Colonic mucosa (tissue), 4 donors: ENCODE measurements around the gene CFAP251. TPM values are rescaled to one million over a fixed set of nuclear protein-coding genes. Genes with fewer than 3 reads are reported as not detected.

Experiments
- DNase-seq: peaks from one replicate; pipeline ENCODE4 v3.0.0-alpha.2; 2020
- H3K27ac ChIP-seq: fragments of 200-600 bp; one replicate; pipeline ENCODE4 v1.8.0; 2021
- H3K27me3 ChIP-seq: fragments of 200-600 bp; one replicate; pipeline ENCODE4 v1.8.0; 2021
- H3K36me3 ChIP-seq: fragments of 200-600 bp; one replicate; pipeline ENCODE4 v1.8.0; 2021
- H3K4me1 ChIP-seq: fragments of 200-600 bp; one replicate; pipeline ENCODE4 v1.8.0; 2021; ENCODE audit warnings: mild to moderate bottlenecking
- H3K4me3 ChIP-seq: fragments of 200-600 bp; one replicate; pipeline ENCODE4 v1.8.0; 2021
- H3K9ac ChIP-seq, 2 donors: one replicate each; pipeline ENCODE4 v1.7.0; 2013; ENCODE audit warnings: control low read depth in 2 of 2, low read depth in 2 of 2, low read length in 2 of 2
- H3K9me3 ChIP-seq: fragments of 200-600 bp; one replicate; pipeline ENCODE4 v1.8.0; 2021
- CTCF ChIP-seq: fragments of 200-600 bp; IDR thresholded peaks from one replicate; pipeline ENCODE4 v1.8.0; 2022; ENCODE audit warnings: antibody characterized with exemption, mild to moderate bottlenecking
- intact Hi-C: fragments of 100-400 bp; cut with DNase I; formaldehyde crosslinking; loops from one replicate; pipeline ENCODE4 v1.14.1; 2022
- total RNA-seq, 2 donors: library from RNA; stranded (reverse); fragmentation: NEBNext Ultra II Directional in 1 of 2; extraction: Animal tissue kit (Norgen Biotek cat#: 25700) in 1 of 2; gene quantifications; one replicate each; pipeline ENCODE4 v1.2.1, GENCODE V29; 2021
- donor health status: healthy.
- donor health status: DM: no; HTN: no; CAD: no.
- donor health status: DM: no; HTN: no; CAD: no.

The CFAP251 gene
- total RNA-seq, 2 donors from 2014 or later: 0.64 to 0.93 TPM

- no peak overlapping the region for H3K9ac ChIP-seq
- H3K27ac ChIP-seq: no peak overlapping the region
- H3K4me3 ChIP-seq: no peak overlapping the region
- H3K9me3 ChIP-seq: no peaks in the 10 kb centered on the region
- no peak for DNase-seq
- no peaks in the 10 kb centered on the region for H3K4me1 ChIP-seq
- no peak for TF ChIP-seq CTCF
- no peaks in the 10 kb centered on the region for H3K36me3 ChIP-seq
- no peaks in the 10 kb centered on the region for H3K27me3 ChIP-seq
- intact Hi-C loops: no loop called here
Measured at GRCh38 chr12:122014781-122015180, 96.4 kb downstream of the CFAP251 start.

GRCh38 chr12:122018457-122018856 lies 100.1 kb downstream of the CFAP251 start:
- intact Hi-C loops: no loop called here
- H3K9me3 ChIP-seq: no peaks in the 10 kb centered on the region
- H3K4me1 ChIP-seq: no peaks in the 10 kb centered on the region
- DNase-seq: no peak
- no peak overlapping the region for H3K4me3 ChIP-seq
- H3K36me3 ChIP-seq: no peaks in the 10 kb centered on the region
- H3K9ac ChIP-seq: no peak overlapping the region
- H3K27me3 ChIP-seq: no peaks in the 10 kb centered on the region
- no peak for TF ChIP-seq CTCF
- no peak overlapping the region for H3K27ac ChIP-seq

GRCh38 chr12:122018937-122019336 lies 100.5 kb downstream of the CFAP251 start:
- H3K27ac ChIP-seq: no peak overlapping the region
- no peaks in the 10 kb centered on the region for H3K27me3 ChIP-seq
- H3K4me1 ChIP-seq: no peaks in the 10 kb centered on the region
- H3K9me3 ChIP-seq: no peaks in the 10 kb centered on the region
- TF ChIP-seq CTCF: no peak
- H3K4me3 ChIP-seq: no peak overlapping the region
- no peak for DNase-seq
- no peak overlapping the region for H3K9ac ChIP-seq
- H3K36me3 ChIP-seq: no peaks in the 10 kb centered on the region
- intact Hi-C loops: no loop called here

GRCh38 chr12:122020795-122021192 lies 102.4 kb downstream of the CFAP251 start:
- no peak for TF ChIP-seq CTCF
- Histone ChIP-seq H3K9me3 (no peaks in the 10 kb centered on the region), H3K36me3 (no peaks in the 10 kb centered on the region), H3K4me3 (no peak overlapping the region), H3K27ac (no peak overlapping the region), H3K9ac (peak overlapping the region in 1 of 2 donors; percentile 55), H3K4me1 (no peaks in the 10 kb centered on the region), H3K27me3 (no peaks in the 10 kb centered on the region)
- intact Hi-C loops: loop anchor here (10.0 kb wide), 1 partner anchor 96 kb away; no protein-coding TSS in a partner anchor
- no peak for DNase-seq

GRCh38 chr12:122021193-122021821 lies 102.9 kb downstream of the CFAP251 start:
- peak; percentile 40 for DNase-seq
- Histone ChIP-seq H3K9me3 (no peaks in the 10 kb centered on the region), H3K36me3 (no peaks in the 10 kb centered on the region), H3K4me1 (no peaks in the 10 kb centered on the region), H3K27ac (no peak overlapping the region), H3K4me3 (peak overlapping the region; percentile 54), H3K27me3 (no peaks in the 10 kb centered on the region), H3K9ac (peak overlapping the region; percentile 55 to 66)
- intact Hi-C loops: loop anchor here (10.0 kb wide), 1 partner anchor 97 kb away; no protein-coding TSS in a partner anchor
- no peak for TF ChIP-seq CTCF
